ENCODE results near the gene HSF4. TPM values are rescaled to one million over a fixed set of nuclear protein-coding genes. Genes with fewer than 3 reads are reported as not detected.
A peak's percentile ranks its signal among the peaks of the same experiment; 100 is the strongest.

Gene HSF4
- total RNA-seq, 4 donors from 2014 or later, result 11.3 to 51.9 (median 42.3) TPM; not detected in 1

DNA sequence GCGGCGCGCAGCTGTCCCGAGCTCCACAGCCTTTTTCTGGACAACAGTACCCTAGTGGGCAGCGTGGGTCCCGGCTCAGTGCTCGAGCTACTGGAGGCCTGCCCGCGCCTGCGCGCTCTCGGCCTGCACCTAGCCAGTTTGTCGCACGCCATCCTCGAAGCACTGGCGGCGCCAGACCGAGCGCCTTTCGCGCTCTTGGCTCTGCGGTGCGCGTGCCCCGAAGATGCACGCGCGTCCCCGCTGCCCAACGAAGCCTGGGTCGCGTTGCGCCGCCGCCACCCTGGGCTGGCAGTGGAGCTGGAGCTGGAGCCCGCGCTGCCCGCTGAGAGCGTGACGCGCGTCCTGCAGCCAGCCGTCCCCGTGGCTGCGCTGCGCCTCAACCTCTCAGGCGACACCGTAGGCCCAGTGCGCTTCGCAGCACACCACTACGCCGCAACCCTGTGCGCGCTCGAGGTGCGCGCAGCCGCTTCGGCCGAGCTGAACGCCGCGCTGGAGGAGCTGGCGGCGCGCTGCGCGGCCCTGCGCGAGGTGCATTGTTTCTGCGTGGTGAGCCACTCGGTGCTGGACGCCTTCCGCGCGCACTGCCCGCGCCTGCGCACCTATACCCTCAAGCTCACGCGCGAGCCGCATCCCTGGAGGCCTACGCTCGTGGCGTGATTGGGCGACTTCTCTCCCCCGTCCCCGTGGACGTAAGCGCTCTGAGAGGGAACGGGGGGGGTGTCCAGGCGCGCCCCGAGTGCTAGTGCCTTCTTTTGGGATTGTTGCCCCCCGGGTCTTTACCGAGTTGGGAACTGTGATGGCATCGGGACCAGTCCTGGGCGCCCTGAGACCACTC, 1.2 kb upstream of the HSF4 start:
- Histone ChIP-seq H3K4me3 (peak overlapping the region; percentile 28 to 32), H3K36me3 (no peaks in the 10 kb centered on the region), H3K4me1 (peaks cover 0 to 32% of the 10 kb centered on the region in 2 donors), H3K27me3 (no peaks in the 10 kb centered on the region), H3K9me3 (no peaks in the 10 kb centered on the region), H3K27ac (peak overlapping the region; percentile 1 to 48)
- TF ChIP-seq, protein P1, sequence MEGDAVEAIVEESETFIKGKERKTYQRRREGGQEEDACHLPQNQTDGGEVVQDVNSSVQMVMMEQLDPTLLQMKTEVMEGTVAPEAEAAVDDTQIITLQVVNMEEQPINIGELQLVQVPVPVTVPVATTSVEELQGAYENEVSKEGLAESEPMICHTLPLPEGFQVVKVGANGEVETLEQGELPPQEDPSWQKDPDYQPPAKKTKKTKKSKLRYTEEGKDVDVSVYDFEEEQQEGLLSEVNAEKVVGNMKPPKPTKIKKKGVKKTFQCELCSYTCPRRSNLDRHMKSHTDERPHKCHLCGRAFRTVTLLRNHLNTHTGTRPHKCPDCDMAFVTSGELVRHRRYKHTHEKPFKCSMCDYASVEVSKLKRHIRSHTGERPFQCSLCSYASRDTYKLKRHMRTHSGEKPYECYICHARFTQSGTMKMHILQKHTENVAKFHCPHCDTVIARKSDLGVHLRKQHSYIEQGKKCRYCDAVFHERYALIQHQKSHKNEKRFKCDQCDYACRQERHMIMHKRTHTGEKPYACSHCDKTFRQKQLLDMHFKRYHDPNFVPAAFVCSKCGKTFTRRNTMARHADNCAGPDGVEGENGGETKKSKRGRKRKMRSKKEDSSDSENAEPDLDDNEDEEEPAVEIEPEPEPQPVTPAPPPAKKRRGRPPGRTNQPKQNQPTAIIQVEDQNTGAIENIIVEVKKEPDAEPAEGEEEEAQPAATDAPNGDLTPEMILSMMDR (IDR thresholded peaks at IDR 0.05), result no peak
- peak in 1 of 2 donors; percentile 39 for TF ChIP-seq POLR2A (IDR thresholded peaks at IDR 0.05)
- intact Hi-C loops (cut with DNase I; ENCODE audit: low total_unique reads), result no loop called here
- no peak for DNase-seq

DNA sequence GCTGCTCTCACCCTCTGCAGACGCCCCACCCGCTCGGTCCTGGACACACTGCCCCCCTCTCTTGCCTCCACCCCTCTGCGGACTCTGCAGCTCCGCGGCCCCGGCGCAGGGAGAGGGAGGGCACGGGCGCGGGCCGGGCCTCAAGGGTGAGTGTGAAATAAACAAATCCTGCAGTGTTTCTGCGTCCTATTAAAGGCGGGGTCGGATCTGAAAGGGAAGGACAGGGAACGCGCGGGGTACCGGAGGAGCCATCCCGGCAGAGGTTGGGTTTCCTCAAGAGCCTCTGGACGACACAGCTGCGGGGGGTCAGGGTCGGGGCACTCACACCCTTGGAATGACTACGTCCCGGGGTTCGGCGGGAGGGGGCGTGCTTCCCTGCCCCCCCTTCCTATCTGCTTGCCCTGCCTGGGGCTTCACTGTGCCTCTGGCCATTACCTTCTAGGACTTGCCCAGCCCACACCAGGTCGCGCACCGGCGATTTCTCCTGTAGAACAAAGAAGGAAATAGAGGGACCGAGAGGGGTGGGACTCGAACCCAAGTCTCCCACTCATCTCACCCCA, 466 bp upstream of the HSF4 start:
- no peak for DNase-seq
- no peaks in the 10 kb centered on the region for H3K36me3 ChIP-seq
- no peaks in the 10 kb centered on the region for H3K9me3 ChIP-seq
- intact Hi-C loops (cut with DNase I; ENCODE audit: low total_unique reads), result no loop called here
- peaks cover 0 to 28% of the 10 kb centered on the region in 2 donors for H3K4me1 ChIP-seq
- H3K27ac ChIP-seq, result peak overlapping the region; percentile 1 to 48
- H3K4me3 ChIP-seq, result peak overlapping the region; percentile 28 to 32
- H3K27me3 ChIP-seq, result no peaks in the 10 kb centered on the region
- TF ChIP-seq POLR2A (IDR thresholded peaks at IDR 0.05), result no peak
- TF ChIP-seq, protein P1 (IDR thresholded peaks at IDR 0.05), result no peak

DNA sequence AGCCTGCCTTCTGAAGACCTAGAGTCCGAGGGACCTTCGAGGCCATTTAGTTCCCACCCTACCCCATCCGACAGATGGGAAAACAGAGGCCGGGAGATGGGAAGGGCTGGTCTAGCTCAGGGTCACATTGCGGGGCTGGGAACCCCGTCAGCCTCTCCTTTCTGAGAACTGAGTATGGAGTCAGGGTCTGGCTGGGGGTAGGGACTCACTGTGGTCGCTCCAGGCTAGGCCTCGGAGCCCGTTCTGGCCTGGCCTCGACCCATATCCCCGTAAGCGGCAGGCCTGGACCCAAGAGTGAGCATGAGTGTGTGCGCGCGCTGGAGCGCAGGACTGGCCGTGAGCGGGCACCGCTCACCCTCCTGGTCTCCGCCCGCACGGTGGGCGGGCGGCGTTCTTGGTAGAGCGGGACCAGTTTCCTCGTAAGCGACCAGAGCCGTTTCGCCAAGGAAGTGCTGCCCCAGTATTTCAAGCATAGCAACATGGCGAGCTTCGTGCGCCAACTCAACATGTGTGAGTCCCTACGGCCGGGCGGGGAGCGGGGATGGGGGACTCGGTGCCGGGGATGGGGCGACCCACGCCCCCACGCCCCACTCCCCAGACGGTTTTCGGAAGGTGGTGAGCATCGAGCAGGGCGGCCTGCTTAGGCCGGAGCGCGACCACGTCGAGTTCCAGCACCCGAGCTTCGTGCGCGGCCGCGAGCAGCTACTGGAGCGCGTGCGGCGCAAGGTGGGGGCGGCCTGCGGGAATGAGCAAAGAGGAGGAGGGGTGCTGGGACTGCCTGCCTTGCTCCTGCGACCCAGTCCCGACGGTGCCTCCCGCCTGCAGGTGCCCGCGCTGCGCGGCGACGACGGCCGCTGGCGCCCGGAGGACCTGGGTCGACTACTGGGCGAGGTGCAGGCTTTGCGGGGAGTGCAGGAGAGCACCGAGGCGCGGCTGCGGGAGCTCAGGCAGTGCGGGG, 855 bp downstream of the HSF4 start:
- TF ChIP-seq POLR2A (IDR thresholded peaks at IDR 0.05), result no peak
- TF ChIP-seq, protein P1 (IDR thresholded peaks at IDR 0.05), result no peak
- H3K4me1 ChIP-seq, result peaks cover 0 to 34% of the 10 kb centered on the region in 2 donors
- H3K36me3 ChIP-seq, result no peaks in the 10 kb centered on the region
- H3K4me3 ChIP-seq, result peak overlapping the region; percentile 28 to 32
- no peaks in the 10 kb centered on the region for H3K27me3 ChIP-seq
- intact Hi-C loops (cut with DNase I; ENCODE audit: low total_unique reads), result no loop called here
- DNase-seq, result no peak
- H3K27ac ChIP-seq, result peak overlapping the region in 1 of 2 donors; percentile 37
- H3K9me3 ChIP-seq, result no peaks in the 10 kb centered on the region

DNA sequence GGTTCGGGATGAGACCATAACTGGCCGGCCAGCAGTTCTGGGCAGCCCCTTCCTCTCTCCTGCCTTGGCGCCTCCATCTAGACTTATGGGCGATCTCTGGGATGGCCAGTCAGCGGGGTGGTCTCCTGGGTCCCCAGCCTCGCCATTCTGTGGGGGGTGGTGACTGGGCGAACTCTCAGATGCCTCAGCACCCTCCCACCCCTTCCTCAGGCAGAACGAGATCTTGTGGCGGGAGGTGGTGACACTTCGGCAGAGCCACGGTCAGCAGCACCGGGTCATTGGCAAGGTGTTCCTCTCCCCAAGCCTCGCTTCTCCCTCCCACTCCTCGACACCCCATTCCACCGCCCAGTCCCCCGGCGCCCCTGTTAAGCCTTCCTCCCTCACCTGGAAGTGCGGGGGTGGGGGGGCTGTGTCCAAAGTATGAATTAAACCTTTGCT, 1.6 kb downstream of the HSF4 start:
- H3K4me3 ChIP-seq, result no peak overlapping the region

More for the DNA sequence above, 1.6 kb downstream of the HSF4 start:
- Histone ChIP-seq H3K9me3 (no peaks in the 10 kb centered on the region), H3K4me1 (peaks cover 0 to 33% of the 10 kb centered on the region in 2 donors), H3K36me3 (no peaks in the 10 kb centered on the region), H3K27ac (no peak overlapping the region), H3K27me3 (no peaks in the 10 kb centered on the region)
- no peak for DNase-seq
- TF ChIP-seq, protein P1 (IDR thresholded peaks at IDR 0.05), result no peak
- no peak for TF ChIP-seq POLR2A (IDR thresholded peaks at IDR 0.05)
- intact Hi-C loops (cut with DNase I; ENCODE audit: low total_unique reads), result no loop called here
